Activated CD4-positive, alpha-beta T cell treated with anti-CD3 and anti-CD28 coated beads, Interleukin-2, amount 10 ng/mL, durations not matched to agents 24 days and 14 days (primary cell): ENCODE data around the gene INTS11. TPM values are rescaled to one million over a fixed set of nuclear protein-coding genes. Genes with fewer than 3 reads are reported as not detected.

ENCODE experiments used
- DNase-seq: peaks from one replicate; pipeline ENCODE4 v3.0.0; 2022
- H3K27ac Mint-ChIP-seq: one replicate; pipeline ENCODE4 v1.8.0; 2022; ENCODE audit warnings: mild to moderate bottlenecking, mixed read lengths
- H3K27me3 Mint-ChIP-seq: one replicate; pipeline ENCODE4 v1.8.0; 2022; ENCODE audit warnings: mixed read lengths
- H3K36me3 Mint-ChIP-seq: one replicate; pipeline ENCODE4 v1.8.0; 2022; ENCODE audit warnings: low read depth, mild to moderate bottlenecking, mixed read lengths
- H3K4me1 Mint-ChIP-seq: one replicate; pipeline ENCODE4 v1.8.0; 2021; ENCODE audit warnings: mixed read lengths
- H3K4me3 Mint-ChIP-seq: one replicate; pipeline ENCODE4 v1.8.0; 2022; ENCODE audit warnings: mild to moderate bottlenecking, moderate library complexity, mixed read lengths
- H3K9me3 Mint-ChIP-seq: one replicate; pipeline ENCODE4 v1.8.0; 2021; ENCODE audit warnings: mixed read lengths
- intact Hi-C: fragments of 100-400 bp; cut with micrococcal nuclease; formaldehyde crosslinking; loops from one replicate; pipeline ENCODE4 v1.15.1; 2023
- total RNA-seq: library from RNA; stranded (reverse); gene quantifications from 2 replicates; pipeline ENCODE4 v1.2.3, GENCODE V29; 2022

The INTS11 gene
- total RNA-seq, 1 donor from 2014 or later = 145 TPM

- intact Hi-C loops = no loop called here
- DNase-seq = no peak
- Mint-ChIP-seq H3K27ac (no peak overlapping the region), H3K4me3 (no peak overlapping the region), H3K36me3 (peaks cover 26% of the 10 kb centered on the region), H3K9me3 (no peaks in the 10 kb centered on the region), H3K27me3 (no peaks in the 10 kb centered on the region), H3K4me1 (peaks cover 11% of the 10 kb centered on the region)
These were observed 18.2 kb upstream of the INTS11 start for GRCh38 chr1:1342584-1343115.

- Mint-ChIP-seq H3K36me3 (peaks cover 27% of the 10 kb centered on the region), H3K9me3 (no peaks in the 10 kb centered on the region), H3K27ac (no peak overlapping the region), H3K4me1 (peaks cover 7% of the 10 kb centered on the region), H3K4me3 (no peak overlapping the region), H3K27me3 (no peaks in the 10 kb centered on the region)
- DNase-seq = no peak
- intact Hi-C loops = no loop called here
These were observed 17.7 kb upstream of the INTS11 start for GRCh38 chr1:1342061-1342562.

- Mint-ChIP-seq H3K9me3 (no peaks in the 10 kb centered on the region), H3K4me1 (peaks cover 2% of the 10 kb centered on the region), H3K4me3 (no peak overlapping the region), H3K27me3 (no peaks in the 10 kb centered on the region), H3K27ac (no peak overlapping the region), H3K36me3 (peaks cover 27% of the 10 kb centered on the region)
- intact Hi-C loops = no loop called here
- DNase-seq = no peak
These were observed 17.1 kb upstream of the INTS11 start for GRCh38 chr1:1341549-1342021.

- H3K4me1 Mint-ChIP-seq = peaks cover 2% of the 10 kb centered on the region
- H3K4me3 Mint-ChIP-seq = no peak overlapping the region
- no peaks in the 10 kb centered on the region for H3K9me3 Mint-ChIP-seq
- peaks cover 27% of the 10 kb centered on the region for H3K36me3 Mint-ChIP-seq
- intact Hi-C loops = no loop called here
- no peak for DNase-seq
- H3K27ac Mint-ChIP-seq = no peak overlapping the region
- H3K27me3 Mint-ChIP-seq = no peaks in the 10 kb centered on the region
These were observed 16.5 kb upstream of the INTS11 start for GRCh38 chr1:1340791-1341548.

- no peak overlapping the region for H3K27ac Mint-ChIP-seq
- H3K4me3 Mint-ChIP-seq = no peak overlapping the region
- peaks cover 27% of the 10 kb centered on the region for H3K36me3 Mint-ChIP-seq
- no peaks in the 10 kb centered on the region for H3K9me3 Mint-ChIP-seq
- intact Hi-C loops = no loop called here
- peaks cover 2% of the 10 kb centered on the region for H3K4me1 Mint-ChIP-seq
- DNase-seq = no peak
- H3K27me3 Mint-ChIP-seq = no peaks in the 10 kb centered on the region
These were observed 15.7 kb upstream of the INTS11 start for GRCh38 chr1:1340185-1340584.

- H3K36me3 Mint-ChIP-seq = peaks cover 27% of the 10 kb centered on the region
- H3K4me3 Mint-ChIP-seq = no peak overlapping the region
- no peak overlapping the region for H3K27ac Mint-ChIP-seq
- intact Hi-C loops = no loop called here
- DNase-seq = no peak
- H3K27me3 Mint-ChIP-seq = no peaks in the 10 kb centered on the region
- H3K9me3 Mint-ChIP-seq = no peaks in the 10 kb centered on the region
- no peaks in the 10 kb centered on the region for H3K4me1 Mint-ChIP-seq
These were observed 13.8 kb upstream of the INTS11 start for GRCh38 chr1:1338278-1338677.

GRCh38 chr1:1337793-1338147 lies 13.3 kb upstream of the INTS11 start:
- intact Hi-C loops = no loop called here
- no peaks in the 10 kb centered on the region for H3K9me3 Mint-ChIP-seq
- H3K36me3 Mint-ChIP-seq = peaks cover 27% of the 10 kb centered on the region
- peak; percentile 78 for DNase-seq
- H3K4me3 Mint-ChIP-seq = no peak overlapping the region
- H3K27me3 Mint-ChIP-seq = no peaks in the 10 kb centered on the region
- no peak overlapping the region for H3K27ac Mint-ChIP-seq
- no peaks in the 10 kb centered on the region for H3K4me1 Mint-ChIP-seq

GRCh38 chr1:1336931-1337792 lies 12.7 kb upstream of the INTS11 start:
- DNase-seq = no peak
- Mint-ChIP-seq H3K27me3 (no peaks in the 10 kb centered on the region), H3K4me3 (no peak overlapping the region), H3K36me3 (peaks cover 27% of the 10 kb centered on the region), H3K27ac (no peak overlapping the region), H3K9me3 (no peaks in the 10 kb centered on the region), H3K4me1 (no peaks in the 10 kb centered on the region)
- intact Hi-C loops = no loop called here

- intact Hi-C loops = no loop called here
- no peaks in the 10 kb centered on the region for H3K4me1 Mint-ChIP-seq
- H3K27me3 Mint-ChIP-seq = no peaks in the 10 kb centered on the region
- DNase-seq = no peak
- no peaks in the 10 kb centered on the region for H3K9me3 Mint-ChIP-seq
- peaks cover 27% of the 10 kb centered on the region for H3K36me3 Mint-ChIP-seq
- no peak overlapping the region for H3K27ac Mint-ChIP-seq
- H3K4me3 Mint-ChIP-seq = no peak overlapping the region
These were observed 12.0 kb upstream of the INTS11 start for GRCh38 chr1:1336446-1336845.

GRCh38 chr1:1335792-1336248 lies 11.4 kb upstream of the INTS11 start:
- Mint-ChIP-seq H3K4me1 (no peaks in the 10 kb centered on the region), H3K36me3 (peaks cover 21% of the 10 kb centered on the region), H3K9me3 (no peaks in the 10 kb centered on the region), H3K4me3 (no peak overlapping the region), H3K27me3 (no peaks in the 10 kb centered on the region), H3K27ac (no peak overlapping the region)
- DNase-seq = no peak
- intact Hi-C loops = no loop called here

- Mint-ChIP-seq H3K4me1 (no peaks in the 10 kb centered on the region), H3K36me3 (peaks cover 16% of the 10 kb centered on the region)
These were observed 10.8 kb upstream of the INTS11 start for GRCh38 chr1:1335283-1335682.

GRCh38 chr1:1334835-1335234 lies 10.4 kb upstream of the INTS11 start:
- H3K36me3 Mint-ChIP-seq = peaks cover 11% of the 10 kb centered on the region
- H3K27ac Mint-ChIP-seq = no peak overlapping the region
- H3K4me3 Mint-ChIP-seq = no peak overlapping the region
- DNase-seq = no peak
- intact Hi-C loops = no loop called here
- H3K9me3 Mint-ChIP-seq = no peaks in the 10 kb centered on the region
- peaks cover under 1% of the 10 kb centered on the region for H3K4me1 Mint-ChIP-seq
- no peaks in the 10 kb centered on the region for H3K27me3 Mint-ChIP-seq

More at GRCh38 chr1:1335283-1335682, 10.8 kb upstream of the INTS11 start:
- no peaks in the 10 kb centered on the region for H3K27me3 Mint-ChIP-seq
- no peak overlapping the region for H3K4me3 Mint-ChIP-seq
- intact Hi-C loops = no loop called here
- no peak for DNase-seq
- no peak overlapping the region for H3K27ac Mint-ChIP-seq
- no peaks in the 10 kb centered on the region for H3K9me3 Mint-ChIP-seq

- Mint-ChIP-seq H3K36me3 (peaks cover 6% of the 10 kb centered on the region), H3K27ac (no peak overlapping the region), H3K4me1 (peaks cover 2% of the 10 kb centered on the region), H3K9me3 (no peaks in the 10 kb centered on the region), H3K4me3 (no peak overlapping the region), H3K27me3 (no peaks in the 10 kb centered on the region)
- no peak for DNase-seq
- intact Hi-C loops = no loop called here
These were observed 9.2 kb upstream of the INTS11 start for GRCh38 chr1:1333551-1334241.
